GM19035 (cell line): ENCODE results near the gene HERPUD1.
"Not testable (repeated sequence)": the region's sequence is repeated elsewhere in the genome, so short reads cannot be mapped to it uniquely, and the experiment has no call there.

Source experiments
- ATAC-seq: cut with Tn5 transposase; IDR thresholded peaks from one replicate; pipeline ENCODE4 v1.9.1; 2021; ENCODE audit not compliant: unreplicated experiment

The HERPUD1 gene

GRCh38 chr16:56931892-56932720, at the start of gene HERPUD1:
HERPUD1 (plus strand) TSS chr16:56932142; CDS start chr16:56932245, 103 bp downstream.
- peak; percentile 87 for ATAC-seq

GRCh38 chr16:56883586-56883985, 48.4 kb upstream of the HERPUD1 start:
- no peak for ATAC-seq

- no peak for ATAC-seq
Measured at GRCh38 chr16:56884026-56884582, 47.8 kb upstream of the HERPUD1 start.

- not testable (repeated sequence) for ATAC-seq
Measured at GRCh38 chr16:56884929-56885328, 47.0 kb upstream of the HERPUD1 start.

GRCh38 chr16:56885446-56886162, 46.3 kb upstream of the HERPUD1 start:
- no peak for ATAC-seq

- ATAC-seq, result no peak
Measured at GRCh38 chr16:56886296-56886695, 45.6 kb upstream of the HERPUD1 start.

GRCh38 chr16:56886826-56887225, 45.1 kb upstream of the HERPUD1 start:
- no peak for ATAC-seq

GRCh38 chr16:56888806-56889205, 43.1 kb upstream of the HERPUD1 start:
- no peak for ATAC-seq

- no peak for ATAC-seq
Measured at GRCh38 chr16:56889206-56889605, 42.7 kb upstream of the HERPUD1 start.

- no peak for ATAC-seq
Measured at GRCh38 chr16:56891685-56892084, 40.3 kb upstream of the HERPUD1 start.

- ATAC-seq, result no peak
Measured at GRCh38 chr16:56892705-56893104, 39.2 kb upstream of the HERPUD1 start.

- ATAC-seq, result no peak
Measured at GRCh38 chr16:56894331-56894917, 37.5 kb upstream of the HERPUD1 start.

- ATAC-seq, result no peak
Measured at GRCh38 chr16:56895813-56896212, 36.1 kb upstream of the HERPUD1 start.

- ATAC-seq, result no peak
Measured at GRCh38 chr16:56896244-56896643, 35.7 kb upstream of the HERPUD1 start.

GRCh38 chr16:56897026-56897799, 34.7 kb upstream of the HERPUD1 start:
- no peak for ATAC-seq

- no peak for ATAC-seq
Measured at GRCh38 chr16:56898847-56899246, 33.1 kb upstream of the HERPUD1 start.

GRCh38 chr16:56903866-56904265, 28.1 kb upstream of the HERPUD1 start:
- no peak for ATAC-seq

- ATAC-seq, result no peak
Measured at GRCh38 chr16:56907401-56907800, 24.5 kb upstream of the HERPUD1 start.

GRCh38 chr16:56909527-56909979, 22.4 kb upstream of the HERPUD1 start:
- ATAC-seq, result no peak

- no peak for ATAC-seq
Measured at GRCh38 chr16:56910112-56910511, 21.8 kb upstream of the HERPUD1 start.
